Fibroblast of lung (primary cell): ENCODE measurements around the gene PLTP. TPM values are rescaled to one million over a fixed set of nuclear protein-coding genes. Genes with fewer than 3 reads are reported as not detected.

Experiments
- DNase-seq, 2 donors: peaks; one replicate each; pipeline versions ENCODE4 v3.0.0 to v3.0.0-alpha.2; 2010; ENCODE audit warnings: low read depth in 2 of 2
- H2AFZ ChIP-seq: 2 replicates; pipeline ENCODE4 v1.5.1; 2012; ENCODE audit warnings: low read length, control low read depth, inconsistent platforms
- H3K27ac ChIP-seq: 2 replicates; pipeline ENCODE4 v1.5.1; 2011; ENCODE audit warnings: low read length, control low read depth; ENCODE audit not compliant: insufficient read depth
- H3K27me3 ChIP-seq: 2 replicates; pipeline ENCODE4 v1.5.1; 2011; ENCODE audit warnings: mild to moderate bottlenecking, low read length; ENCODE audit not compliant: control insufficient read depth, insufficient read depth
- H3K36me3 ChIP-seq: 2 replicates; pipeline ENCODE4 v1.5.1; 2011; ENCODE audit warnings: low read length; ENCODE audit not compliant: control insufficient read depth, insufficient read depth
- H3K4me1 ChIP-seq: 2 replicates; pipeline ENCODE4 v1.5.1; 2011; ENCODE audit warnings: low read length; ENCODE audit not compliant: control insufficient read depth, insufficient read depth; ENCODE audit errors: extremely low read depth
- H3K4me2 ChIP-seq: 2 replicates; pipeline ENCODE4 v1.5.1; 2011; ENCODE audit warnings: low read length, control low read depth; ENCODE audit not compliant: insufficient read depth; ENCODE audit errors: extremely low read depth
- H3K4me3 ChIP-seq, 4 experiments: fragments of 200-600 bp in 1 of 4; sonication (generic) in 1 of 4; replicated peaks in 1 of 4; 2 replicates each; pipeline ENCODE4 v1.5.1; 2011 to 2016; ENCODE audit warnings: low read length in 4 of 4, low read depth in 3 of 4, mild to moderate bottlenecking in 3 of 4, control low read depth in 2 of 4, inconsistent platforms in 1 of 4, mixed read lengths in 1 of 4; ENCODE audit not compliant: insufficient read depth in 1 of 4; ENCODE audit errors: control extremely low read depth in 1 of 4
- H3K79me2 ChIP-seq: 2 replicates; pipeline ENCODE4 v1.5.1; 2012; ENCODE audit warnings: mild to moderate bottlenecking, low read length, inconsistent platforms; ENCODE audit not compliant: control insufficient read depth, insufficient read depth
- H3K9ac ChIP-seq: 2 replicates; pipeline ENCODE4 v1.5.1; 2011; ENCODE audit warnings: mild to moderate bottlenecking, low read length, control low read depth; ENCODE audit not compliant: insufficient read depth
- H3K9me3 ChIP-seq: 2 replicates; pipeline ENCODE4 v1.5.1; 2012; ENCODE audit warnings: low read depth, low read length; ENCODE audit not compliant: control insufficient read depth, insufficient read depth
- H4K20me1 ChIP-seq: 2 replicates; pipeline ENCODE4 v1.5.1; 2011; ENCODE audit warnings: low read length; ENCODE audit not compliant: control insufficient read depth, insufficient read depth; ENCODE audit errors: extremely low read depth
- EZH2 ChIP-seq: IDR thresholded peaks from 2 replicates; pipeline ENCODE4 v1.5.1; 2012; ENCODE audit warnings: low read length, control low read depth, mild to moderate bottlenecking; ENCODE audit errors: missing control alignments
- polyA plus RNA-seq, 2 donors: library from polyadenylated mRNA; depleted of rRNA in 1 of 2; stranded (reverse) in 1 of 2; unstranded in 1 of 2; fragments of >200 nt; gene quantifications; 2 replicates each; pipeline ENCODE4 v1.2.1, GENCODE V29; 2011 to 2012; ENCODE audit warnings: missing spikeins in 1 of 2
- total RNA-seq: library from RNA; depleted of rRNA; stranded (reverse); fragments of >200 nt; gene quantifications from 2 replicates; pipeline ENCODE4 v1.2.1, GENCODE V29; 2014
- TF ChIP-seq, protein P1 (sequence below), 2 donors: IDR thresholded peaks in 1 of 2; conservative IDR thresholded peaks in 1 of 2; 1 replicate in 1 of 2; 2 replicates in 1 of 2; pipeline ENCODE4 v1.5.1; 2011 to 2012; ENCODE audit warnings: low read length in 2 of 2, control low read depth in 1 of 2, inconsistent platforms in 1 of 2, low read depth in 1 of 2, mild to moderate bottlenecking in 1 of 2

PLTP gene
- total and polyA plus RNA-seq, 2 donors (not counting 1 experiment from before 2014, with no cell fraction given): 63.1 to 110 TPM

DNA sequence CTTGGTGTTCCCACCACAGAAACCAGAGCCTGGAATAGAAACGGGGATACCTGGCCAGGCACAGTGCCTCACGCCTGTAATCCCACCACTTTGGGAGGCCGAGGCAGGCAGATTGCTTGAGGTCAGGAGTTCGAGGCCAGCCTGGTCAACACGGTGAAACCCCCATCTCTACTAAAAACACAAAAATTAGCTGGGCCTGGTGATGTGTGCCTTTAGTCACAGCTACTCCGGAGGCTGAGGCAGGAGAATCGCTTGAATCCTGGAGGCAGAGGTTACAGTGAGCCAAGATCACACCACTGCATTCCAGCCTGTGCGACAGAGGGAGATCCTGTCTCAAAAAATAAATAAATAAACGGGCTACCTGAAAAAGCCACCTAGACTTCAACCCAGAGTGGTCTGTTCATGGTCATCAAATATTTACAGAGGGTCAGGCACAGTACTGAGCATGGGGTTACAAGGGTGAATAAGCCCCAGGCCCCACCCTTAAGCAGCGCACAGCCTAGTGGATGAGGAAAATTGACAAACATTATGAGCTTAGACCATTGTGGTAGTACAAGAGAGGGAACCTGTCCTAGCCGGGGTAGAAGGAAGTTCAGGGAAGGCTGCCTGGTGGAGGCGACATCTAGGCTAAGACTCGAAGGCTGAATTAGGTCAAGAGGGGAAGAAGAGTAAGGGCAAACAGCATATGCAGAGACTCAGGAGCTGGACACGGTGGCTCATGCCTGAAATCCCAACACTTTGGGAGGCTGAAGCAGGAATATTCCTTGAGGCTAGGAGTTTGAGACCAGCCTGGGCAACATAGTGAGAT lies 15.3 kb upstream of the PLTP start:
- peaks cover 5% of the 10 kb centered on the region for H3K4me1 ChIP-seq
- no peaks in the 10 kb centered on the region for H3K36me3 ChIP-seq
- no peak overlapping the region for H3K27ac ChIP-seq
- DNase-seq: no peak
- no peaks in the 10 kb centered on the region for H3K79me2 ChIP-seq
- TF ChIP-seq, protein P1, sequence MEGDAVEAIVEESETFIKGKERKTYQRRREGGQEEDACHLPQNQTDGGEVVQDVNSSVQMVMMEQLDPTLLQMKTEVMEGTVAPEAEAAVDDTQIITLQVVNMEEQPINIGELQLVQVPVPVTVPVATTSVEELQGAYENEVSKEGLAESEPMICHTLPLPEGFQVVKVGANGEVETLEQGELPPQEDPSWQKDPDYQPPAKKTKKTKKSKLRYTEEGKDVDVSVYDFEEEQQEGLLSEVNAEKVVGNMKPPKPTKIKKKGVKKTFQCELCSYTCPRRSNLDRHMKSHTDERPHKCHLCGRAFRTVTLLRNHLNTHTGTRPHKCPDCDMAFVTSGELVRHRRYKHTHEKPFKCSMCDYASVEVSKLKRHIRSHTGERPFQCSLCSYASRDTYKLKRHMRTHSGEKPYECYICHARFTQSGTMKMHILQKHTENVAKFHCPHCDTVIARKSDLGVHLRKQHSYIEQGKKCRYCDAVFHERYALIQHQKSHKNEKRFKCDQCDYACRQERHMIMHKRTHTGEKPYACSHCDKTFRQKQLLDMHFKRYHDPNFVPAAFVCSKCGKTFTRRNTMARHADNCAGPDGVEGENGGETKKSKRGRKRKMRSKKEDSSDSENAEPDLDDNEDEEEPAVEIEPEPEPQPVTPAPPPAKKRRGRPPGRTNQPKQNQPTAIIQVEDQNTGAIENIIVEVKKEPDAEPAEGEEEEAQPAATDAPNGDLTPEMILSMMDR (conservative IDR thresholded peaks at IDR 0.05 in 1 of 2, IDR thresholded peaks at IDR 0.05 in 1 of 2; ENCODE audit: low read depth in 1 of 2, low read length in 2 of 2): no peak
- no peak for TF ChIP-seq EZH2
- H2AFZ ChIP-seq: no peak overlapping the region
- H3K4me3 ChIP-seq: no peak overlapping the region
- H3K27me3 ChIP-seq: no peaks in the 10 kb centered on the region
- no peaks in the 10 kb centered on the region for H4K20me1 ChIP-seq
- H3K9me3 ChIP-seq: no peaks in the 10 kb centered on the region
- H3K9ac ChIP-seq: no peak overlapping the region
- no peak overlapping the region for H3K4me2 ChIP-seq

DNA sequence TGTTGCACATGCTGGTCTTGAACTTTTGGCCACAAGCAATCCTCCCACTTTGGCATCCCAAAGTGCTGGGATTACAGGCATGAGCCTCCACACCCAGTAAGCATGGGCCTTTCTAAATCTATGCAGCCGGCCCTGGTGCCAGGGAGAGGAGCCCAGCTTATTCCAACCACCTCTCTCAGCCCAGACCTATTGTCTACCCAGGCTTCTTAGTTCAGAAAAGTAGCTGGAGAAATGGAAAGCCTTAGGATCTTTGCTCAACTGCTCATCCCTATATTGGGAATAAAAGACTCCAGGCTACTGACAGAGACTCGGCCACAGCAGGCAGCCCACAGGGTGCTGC lies 14.7 kb upstream of the PLTP start:
- no peak overlapping the region for H2AFZ ChIP-seq
- H3K4me3 ChIP-seq: no peak overlapping the region
- H3K9me3 ChIP-seq: no peaks in the 10 kb centered on the region
- H3K4me1 ChIP-seq: peaks cover 5% of the 10 kb centered on the region
- no peak overlapping the region for H3K4me2 ChIP-seq
- no peaks in the 10 kb centered on the region for H3K79me2 ChIP-seq
- no peaks in the 10 kb centered on the region for H4K20me1 ChIP-seq
- no peaks in the 10 kb centered on the region for H3K36me3 ChIP-seq
- no peak overlapping the region for H3K27ac ChIP-seq
- no peak for TF ChIP-seq EZH2
- TF ChIP-seq, protein P1 (conservative IDR thresholded peaks at IDR 0.05 in 1 of 2, IDR thresholded peaks at IDR 0.05 in 1 of 2; ENCODE audit: low read depth in 1 of 2, low read length in 2 of 2): no peak
- DNase-seq: no peak
- H3K27me3 ChIP-seq: no peaks in the 10 kb centered on the region
- H3K9ac ChIP-seq: no peak overlapping the region

DNA sequence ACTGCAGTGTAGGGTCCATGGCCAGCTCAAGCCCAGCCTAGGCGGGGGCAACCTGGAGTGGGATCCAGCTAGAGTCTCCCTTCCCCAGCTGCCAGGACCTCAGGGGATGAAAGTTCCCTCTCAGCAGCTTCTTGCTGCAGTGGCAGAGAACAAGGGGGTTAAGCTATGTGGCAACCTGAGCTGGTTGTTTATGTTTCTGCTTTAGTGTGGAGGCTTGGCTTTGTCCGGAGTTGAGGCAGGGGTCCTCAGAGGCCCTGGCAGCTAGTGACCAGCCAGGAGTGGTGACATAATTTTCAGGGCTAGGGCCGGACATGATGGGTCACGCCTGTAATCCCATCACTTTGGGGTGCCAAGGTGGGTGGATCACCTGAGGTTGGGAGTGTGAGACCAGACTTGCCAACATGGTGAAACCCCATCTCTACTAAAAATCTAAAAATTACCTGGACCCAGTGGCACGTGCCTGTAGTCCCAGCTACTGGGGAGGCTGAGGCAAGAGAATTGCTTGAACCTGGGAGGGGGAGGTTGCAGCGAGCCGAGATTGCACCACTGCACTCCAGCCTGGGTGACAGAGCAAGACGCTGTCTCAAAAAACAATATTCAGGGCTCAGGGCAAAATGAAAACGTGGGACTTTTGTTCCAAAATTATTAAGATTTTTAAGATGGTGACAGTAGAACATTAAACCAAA lies 14.0 kb upstream of the PLTP start:
- no peak overlapping the region for H3K27ac ChIP-seq
- no peak overlapping the region for H2AFZ ChIP-seq
- no peaks in the 10 kb centered on the region for H3K79me2 ChIP-seq
- no peaks in the 10 kb centered on the region for H3K27me3 ChIP-seq
- TF ChIP-seq, protein P1 (conservative IDR thresholded peaks at IDR 0.05 in 1 of 2, IDR thresholded peaks at IDR 0.05 in 1 of 2; ENCODE audit: low read depth in 1 of 2, low read length in 2 of 2): no peak
- TF ChIP-seq EZH2: no peak
- H3K36me3 ChIP-seq: no peaks in the 10 kb centered on the region
- peaks cover 5% of the 10 kb centered on the region for H3K4me1 ChIP-seq
- no peaks in the 10 kb centered on the region for H3K9me3 ChIP-seq
- H3K4me3 ChIP-seq: no peak overlapping the region
- no peak overlapping the region for H3K4me2 ChIP-seq
- H3K9ac ChIP-seq: no peak overlapping the region
- no peaks in the 10 kb centered on the region for H4K20me1 ChIP-seq
- no peak for DNase-seq
